HG03521 (cell line): ENCODE measurements around the gene ADCY2.

Source experiments
- ATAC-seq: cut with Tn5 transposase; IDR thresholded peaks from one replicate; pipeline ENCODE4 v1.9.1; 2021; ENCODE audit warnings: mild to moderate bottlenecking, moderate library complexity; ENCODE audit not compliant: unreplicated experiment

ADCY2 gene

DNA sequence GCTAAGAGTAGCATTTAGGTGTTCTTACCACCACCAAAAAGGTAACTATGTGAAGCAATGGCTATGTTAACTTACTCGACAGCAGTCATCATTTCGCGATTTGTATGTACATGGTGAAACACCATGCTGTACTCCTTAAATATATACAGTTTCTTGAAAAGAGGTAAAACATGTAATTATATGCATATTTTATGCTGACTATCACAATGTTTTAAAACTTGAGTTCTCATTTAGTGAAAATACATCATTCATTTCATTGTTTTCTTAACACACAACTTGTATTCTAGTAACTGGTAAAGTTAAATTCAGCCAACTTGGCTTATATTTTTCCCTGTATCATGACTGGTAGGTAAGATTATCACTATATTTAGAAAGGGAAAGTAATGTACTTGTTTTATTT lies 189.9 kb downstream of the ADCY2 start:
- no peak for ATAC-seq

DNA sequence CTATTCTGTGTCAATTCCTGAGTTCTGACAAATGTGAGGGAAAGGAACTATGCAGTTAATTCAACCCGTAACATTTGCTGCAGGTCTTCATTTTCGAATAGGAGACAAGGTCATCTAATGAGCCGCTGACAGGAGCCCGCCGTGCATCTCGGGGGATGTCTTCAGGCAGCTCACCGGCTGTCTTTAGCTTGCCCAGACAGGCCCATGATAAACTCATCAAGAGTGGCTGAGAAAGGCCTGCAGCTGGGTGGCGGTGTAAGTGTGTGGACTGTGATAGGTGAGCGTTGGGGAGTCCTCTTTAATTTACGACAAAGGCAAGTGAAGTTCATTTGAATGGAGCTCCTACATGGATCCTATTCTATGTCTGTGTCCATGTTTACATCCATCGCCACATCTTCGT lies 190.5 kb downstream of the ADCY2 start:
- ATAC-seq: no peak

- ATAC-seq: no peak
Measured at GRCh38 chr5:7589800-7590199, 193.9 kb downstream of the ADCY2 start.

GRCh38 chr5:7592910-7593309 lies 197.0 kb downstream of the ADCY2 start:
- ATAC-seq: no peak

GRCh38 chr5:7597059-7597642 lies 201.2 kb downstream of the ADCY2 start:
- ATAC-seq: no peak

- ATAC-seq: no peak
Measured at GRCh38 chr5:7606840-7607465, 211.0 kb downstream of the ADCY2 start.

DNA sequence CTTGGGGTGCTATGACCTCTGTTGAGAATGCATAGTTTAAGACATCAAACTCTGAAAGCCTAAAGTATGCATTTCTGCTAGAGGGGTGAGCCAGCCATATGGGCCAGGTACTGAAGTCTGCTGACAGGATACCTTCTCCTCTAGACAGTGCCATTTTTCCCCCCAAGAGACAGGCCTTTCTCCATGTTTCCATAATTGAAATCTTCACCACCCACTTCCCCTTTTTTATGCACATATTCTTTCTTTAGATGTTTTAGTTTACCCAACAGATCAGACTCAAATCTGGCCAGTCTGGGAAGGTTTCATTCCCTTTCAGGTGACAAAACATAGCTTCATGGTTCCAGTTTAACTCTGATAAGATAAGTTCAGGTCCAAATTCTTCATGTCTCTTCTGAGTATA lies 212.8 kb downstream of the ADCY2 start:
- ATAC-seq: no peak

DNA sequence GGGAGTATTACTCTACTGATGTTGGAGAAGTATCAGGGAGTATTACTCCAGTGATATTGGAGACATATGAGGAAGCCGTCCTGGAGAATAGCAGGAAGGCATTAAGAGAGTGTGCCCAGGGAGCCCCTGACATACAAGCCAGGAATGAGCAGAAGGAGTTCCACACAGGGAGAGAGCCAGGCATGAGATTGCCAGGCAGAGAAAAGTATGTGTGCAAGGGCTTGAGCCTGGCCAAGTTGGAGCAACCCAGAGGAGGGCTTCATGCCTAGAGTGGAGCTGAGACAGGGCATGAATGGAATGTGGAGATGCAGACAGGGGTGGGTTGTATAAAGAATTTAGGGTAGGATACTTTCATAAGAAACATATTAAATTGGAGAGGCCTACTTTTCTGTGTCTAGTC lies 213.8 kb downstream of the ADCY2 start:
- no peak for ATAC-seq

- ATAC-seq: no peak
Measured at GRCh38 chr5:7610531-7611177, 214.7 kb downstream of the ADCY2 start.

DNA sequence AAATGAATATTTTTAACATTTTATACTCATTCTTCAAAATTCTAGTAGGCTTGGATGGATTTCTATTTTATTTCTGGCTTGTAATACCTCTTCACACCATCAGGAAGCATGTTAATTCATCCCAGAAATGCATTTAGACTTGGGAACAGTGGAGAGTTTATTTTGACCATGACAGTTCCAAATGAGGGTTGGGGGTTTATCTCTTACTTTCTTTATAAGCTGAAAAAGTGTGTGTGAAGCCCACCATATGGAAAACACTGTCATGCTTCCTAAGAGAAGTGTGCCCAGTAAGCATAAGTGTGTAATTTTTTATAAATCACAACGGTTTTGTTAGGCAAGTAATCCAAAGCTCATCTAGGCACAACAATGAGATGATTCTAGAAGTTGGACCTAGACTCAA lies 215.6 kb downstream of the ADCY2 start:
- no peak for ATAC-seq

DNA sequence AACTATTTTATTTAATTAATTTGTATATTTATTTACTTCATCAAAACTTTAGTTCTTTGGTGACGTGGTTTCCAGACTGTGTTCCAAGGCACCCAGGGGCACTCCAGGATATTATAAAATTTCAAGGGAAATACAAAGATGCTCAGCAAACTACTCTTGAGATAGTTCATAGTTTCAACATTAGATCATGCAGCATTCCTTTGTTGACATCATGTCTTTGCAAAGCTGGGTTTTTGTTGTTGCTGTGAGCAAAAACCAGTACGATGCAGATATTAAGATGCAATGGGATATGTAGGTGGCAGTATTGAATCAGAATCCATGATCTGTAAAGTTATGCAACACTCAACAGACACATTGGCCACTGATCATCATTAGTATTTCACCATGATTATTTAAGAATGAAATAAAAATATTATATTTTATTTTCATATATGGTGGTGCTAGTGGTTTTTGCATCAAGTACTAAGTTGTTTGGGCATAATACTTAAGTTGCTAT lies 219.7 kb downstream of the ADCY2 start:
- ATAC-seq: no peak

DNA sequence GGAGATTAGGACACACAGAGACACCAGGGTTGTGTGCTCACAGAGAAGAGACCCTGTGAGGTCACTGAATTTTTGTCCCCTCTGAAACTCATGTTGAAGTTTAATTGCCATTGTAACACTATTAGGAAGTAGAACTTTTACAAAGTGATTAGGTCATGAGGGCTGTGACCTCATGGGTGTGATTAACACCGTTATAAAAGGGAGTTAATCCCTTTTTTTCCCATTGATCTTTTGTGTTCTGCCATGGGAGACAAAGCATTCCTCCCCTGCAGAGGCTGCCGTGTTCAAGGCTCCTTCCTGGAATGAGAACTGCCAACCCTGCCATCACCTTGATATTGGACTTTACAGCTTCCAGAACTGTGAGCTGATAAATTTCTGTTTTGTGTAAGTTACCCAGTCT lies 221.0 kb downstream of the ADCY2 start:
- no peak for ATAC-seq

DNA sequence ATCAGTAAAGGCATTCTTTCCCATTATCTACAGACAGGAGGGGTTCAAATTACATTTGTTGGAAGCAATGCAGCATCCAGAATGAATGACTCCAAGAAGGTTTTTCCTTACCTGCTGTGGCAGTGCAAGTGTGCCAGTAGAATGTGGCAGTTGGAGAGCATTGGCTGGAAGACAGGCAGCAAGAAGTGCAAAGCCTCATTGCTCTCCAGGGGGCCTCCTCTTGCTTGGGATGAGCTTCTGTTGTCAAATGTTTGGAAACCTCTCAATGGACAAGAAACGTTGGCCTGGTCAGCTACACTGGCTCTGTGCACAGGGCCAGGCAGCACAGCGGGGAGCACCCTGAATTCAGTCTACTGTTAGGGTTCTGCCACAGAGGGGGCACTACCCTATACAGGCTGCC lies 226.6 kb downstream of the ADCY2 start:
- no peak for ATAC-seq

DNA sequence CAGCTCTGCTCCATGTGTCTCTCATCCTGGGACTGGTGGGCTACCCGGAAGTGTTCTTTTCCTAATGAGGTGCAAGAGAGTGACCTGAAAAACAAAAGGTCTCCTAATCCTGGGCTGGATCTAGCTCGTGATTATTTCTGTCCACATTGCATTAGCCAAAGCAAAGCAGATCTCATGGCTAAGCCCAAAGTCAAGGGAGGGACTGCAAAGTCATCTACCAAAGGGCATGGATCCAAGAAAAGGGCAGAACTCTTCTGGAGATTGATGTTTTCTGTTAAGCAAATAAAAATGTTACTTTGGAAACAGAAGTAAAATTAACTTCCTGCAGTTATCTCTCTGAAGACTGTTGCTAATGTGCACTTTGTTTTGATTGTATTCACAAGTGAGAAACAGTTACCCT lies 229.8 kb downstream of the ADCY2 start:
- no peak for ATAC-seq

GRCh38 chr5:7628248-7628647 lies 232.3 kb downstream of the ADCY2 start:
- no peak for ATAC-seq

- no peak for ATAC-seq
Measured at GRCh38 chr5:7628820-7629219, 232.9 kb downstream of the ADCY2 start.

- no peak for ATAC-seq
Measured at GRCh38 chr5:7629561-7629960, 233.6 kb downstream of the ADCY2 start.

DNA sequence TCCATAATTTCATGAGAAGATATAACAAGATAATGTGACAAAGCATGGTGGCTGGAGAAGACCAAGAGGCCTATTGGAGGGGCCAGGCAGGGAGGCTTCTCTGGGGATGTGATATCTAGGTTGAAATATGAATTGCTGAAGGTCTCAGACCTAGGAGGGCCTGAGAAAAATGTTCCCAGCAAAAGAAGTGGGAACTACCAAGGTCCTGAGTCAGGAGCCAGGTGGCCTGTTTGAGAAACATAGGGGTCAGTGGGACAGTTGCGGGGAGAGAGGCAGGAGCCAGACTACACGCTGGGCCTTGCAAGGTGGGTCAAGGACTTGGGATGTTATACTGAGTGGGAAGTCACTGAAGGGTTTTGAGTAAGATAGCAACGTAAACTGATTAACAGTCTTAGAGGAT lies 238.9 kb downstream of the ADCY2 start:
- no peak for ATAC-seq

DNA sequence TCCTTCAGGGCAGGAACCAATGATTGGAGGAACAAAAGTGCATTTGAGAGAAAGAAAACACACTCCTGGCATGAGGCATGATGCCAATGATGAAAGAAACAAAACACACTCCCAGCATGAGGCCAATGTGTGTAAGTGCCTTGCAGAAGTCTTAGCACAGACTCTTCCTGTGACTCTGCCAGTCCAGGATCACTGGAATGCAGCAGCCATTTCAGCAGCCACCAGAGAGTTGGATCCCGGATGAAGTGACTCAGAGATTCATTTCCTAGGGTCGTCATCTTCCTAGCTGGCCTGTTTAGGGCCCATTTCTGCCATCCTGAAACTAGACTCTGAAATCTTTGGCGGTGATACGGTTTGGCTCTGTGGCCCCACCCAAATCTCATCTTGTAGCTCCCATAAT lies 242.5 kb downstream of the ADCY2 start:
- no peak for ATAC-seq

GRCh38 chr5:7642029-7642428 lies 246.1 kb downstream of the ADCY2 start:
- ATAC-seq: no peak

GRCh38 chr5:7644723-7645122 lies 248.8 kb downstream of the ADCY2 start:
- no peak for ATAC-seq

DNA sequence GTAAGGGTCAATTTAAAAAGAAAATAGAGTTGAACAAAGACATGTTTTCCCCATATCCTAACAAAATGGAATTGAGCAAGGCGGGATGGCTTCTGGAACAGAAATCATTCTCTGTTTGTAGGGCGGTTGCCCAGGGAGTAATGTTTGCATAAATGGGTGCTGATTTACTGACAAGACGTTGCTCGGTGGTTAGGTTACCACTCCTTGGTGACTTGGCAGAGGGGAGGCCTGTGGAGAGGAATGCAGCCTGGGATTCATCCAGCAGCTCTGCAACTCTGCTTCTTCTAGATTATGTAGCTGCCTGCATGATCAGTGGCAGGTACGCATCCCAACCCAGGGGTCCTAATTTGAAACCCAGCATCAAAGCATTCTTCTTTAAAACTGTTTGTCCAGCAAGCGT lies 254.8 kb downstream of the ADCY2 start:
- ATAC-seq: no peak
